Measurements from ENCODE around the gene TBC1D5. TPM values are rescaled to one million over a fixed set of nuclear protein-coding genes. Genes with fewer than 3 reads are reported as not detected.
"Not testable (repeated sequence)": the region's sequence is repeated elsewhere in the genome, so short reads cannot be mapped to it uniquely, and the experiment has no call there.

Gene TBC1D5
- total RNA-seq, 4 donors from 2014 or later, result 51.9 to 66.8 (median 60.1) TPM

- no peak for TF ChIP-seq POLR2A (IDR thresholded peaks at IDR 0.05)
- TF ChIP-seq CTCF (IDR thresholded peaks at IDR 0.05), result no peak
- 94 to 98% methylated on average over 1 of the region's 1 CpG for WGBS, 2 donors
- no peak overlapping the region for H3K4me3 ChIP-seq (ENCODE audit: low read depth, poor library complexity, severe bottlenecking)
- intact Hi-C loops (cut with DNase I; ENCODE audit: low total_unique reads), result no loop called here
- DNase-seq (ENCODE audit: low spot score in 2 of 2), result no peak
These were observed 16.1 kb downstream of the TBC1D5 start for GRCh38 chr3:17726313-17726712.

- not testable (repeated sequence) for DNase-seq (ENCODE audit: low spot score in 2 of 2)
- 98 to 99% methylated on average over 5 of the region's 5 CpGs for WGBS, 2 donors
These were observed 16.6 kb downstream of the TBC1D5 start for GRCh38 chr3:17725844-17726243.

GRCh38 chr3:17724948-17725347, 17.5 kb downstream of the TBC1D5 start:
- intact Hi-C loops (cut with DNase I; ENCODE audit: low total_unique reads), result no loop called here
- H3K4me3 ChIP-seq (ENCODE audit: low read depth, poor library complexity, severe bottlenecking), result no peak overlapping the region
- TF ChIP-seq POLR2A (IDR thresholded peaks at IDR 0.05) (no peak), CTCF (IDR thresholded peaks at IDR 0.05) (no peak)
- DNase-seq (ENCODE audit: low spot score in 2 of 2), result no peak
- 74 to 83% methylated on average over 1 of the region's 1 CpG for WGBS, 2 donors

More at GRCh38 chr3:17725844-17726243, 16.6 kb downstream of the TBC1D5 start:
- H3K4me3 ChIP-seq (ENCODE audit: low read depth, poor library complexity, severe bottlenecking); intact Hi-C loops (cut with DNase I; ENCODE audit: low total_unique reads): not testable (repeated sequence)

DNA sequence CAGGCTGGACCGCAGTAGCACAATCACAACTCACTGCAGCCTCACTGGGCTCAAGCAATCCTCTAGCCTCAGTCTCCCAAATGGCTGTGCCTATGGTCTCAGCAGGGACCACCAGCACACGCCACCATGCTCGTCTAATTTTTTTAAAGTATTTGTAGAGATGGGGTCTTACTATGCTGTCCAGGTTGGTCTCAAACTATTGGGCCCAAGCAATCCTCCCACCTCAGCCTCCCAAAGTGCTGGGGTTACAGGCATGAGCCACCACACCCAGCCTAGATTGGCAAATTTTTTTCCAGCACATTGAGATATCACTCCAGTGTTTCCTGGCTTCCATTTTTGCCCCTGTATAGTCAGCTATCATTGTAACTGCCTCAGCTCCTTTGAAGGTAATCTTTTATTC, 18.3 kb downstream of the TBC1D5 start:
- TF ChIP-seq POLR2A (IDR thresholded peaks at IDR 0.05), result no peak
- no peak for TF ChIP-seq CTCF (IDR thresholded peaks at IDR 0.05)
- DNase-seq (ENCODE audit: low spot score in 2 of 2), result no peak
- 95 to 98% methylated on average over 3 of the region's 3 CpGs for WGBS, 2 donors
- intact Hi-C loops (cut with DNase I; ENCODE audit: low total_unique reads), result no loop called here
- H3K4me3 ChIP-seq (ENCODE audit: low read depth, poor library complexity, severe bottlenecking), result no peak overlapping the region

- no peak for DNase-seq (ENCODE audit: low spot score in 2 of 2)
- TF ChIP-seq CTCF (IDR thresholded peaks at IDR 0.05), result no peak
- no peak for TF ChIP-seq POLR2A (IDR thresholded peaks at IDR 0.05)
- intact Hi-C loops (cut with DNase I; ENCODE audit: low total_unique reads), result no loop called here
- H3K4me3 ChIP-seq (ENCODE audit: low read depth, poor library complexity, severe bottlenecking), result no peak overlapping the region
These were observed 25.0 kb downstream of the TBC1D5 start for GRCh38 chr3:17717411-17717810.

DNA sequence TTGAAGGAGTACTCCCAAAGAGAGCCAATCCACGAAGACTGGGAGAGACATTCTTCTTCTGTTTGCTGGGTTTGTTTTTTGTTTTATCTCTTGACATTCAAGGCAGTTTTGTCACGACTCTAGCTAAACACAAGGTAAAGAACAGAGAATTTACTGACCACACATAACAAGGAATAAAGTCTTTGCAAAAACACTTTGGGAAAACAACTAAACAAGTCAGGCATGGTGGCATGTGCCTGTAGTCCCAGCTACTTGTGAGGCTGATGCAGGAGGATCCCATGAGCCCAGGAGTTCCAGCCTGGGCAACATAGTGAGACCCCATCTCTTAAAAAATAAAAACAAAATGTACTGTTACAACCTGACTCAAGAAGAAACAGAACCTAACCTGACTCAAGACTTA, 28.0 kb downstream of the TBC1D5 start:
- no peak overlapping the region for H3K4me3 ChIP-seq (ENCODE audit: low read depth, poor library complexity, severe bottlenecking)
- no peak for DNase-seq (ENCODE audit: low spot score in 2 of 2)
- intact Hi-C loops (cut with DNase I; ENCODE audit: low total_unique reads), result no loop called here
- 98% methylated on average over 2 of the region's 2 CpGs for WGBS, 2 donors
- TF ChIP-seq CTCF (IDR thresholded peaks at IDR 0.05) (no peak), POLR2A (IDR thresholded peaks at IDR 0.05) (no peak)
